Measurements from ENCODE around the gene RNF39.

DNA sequence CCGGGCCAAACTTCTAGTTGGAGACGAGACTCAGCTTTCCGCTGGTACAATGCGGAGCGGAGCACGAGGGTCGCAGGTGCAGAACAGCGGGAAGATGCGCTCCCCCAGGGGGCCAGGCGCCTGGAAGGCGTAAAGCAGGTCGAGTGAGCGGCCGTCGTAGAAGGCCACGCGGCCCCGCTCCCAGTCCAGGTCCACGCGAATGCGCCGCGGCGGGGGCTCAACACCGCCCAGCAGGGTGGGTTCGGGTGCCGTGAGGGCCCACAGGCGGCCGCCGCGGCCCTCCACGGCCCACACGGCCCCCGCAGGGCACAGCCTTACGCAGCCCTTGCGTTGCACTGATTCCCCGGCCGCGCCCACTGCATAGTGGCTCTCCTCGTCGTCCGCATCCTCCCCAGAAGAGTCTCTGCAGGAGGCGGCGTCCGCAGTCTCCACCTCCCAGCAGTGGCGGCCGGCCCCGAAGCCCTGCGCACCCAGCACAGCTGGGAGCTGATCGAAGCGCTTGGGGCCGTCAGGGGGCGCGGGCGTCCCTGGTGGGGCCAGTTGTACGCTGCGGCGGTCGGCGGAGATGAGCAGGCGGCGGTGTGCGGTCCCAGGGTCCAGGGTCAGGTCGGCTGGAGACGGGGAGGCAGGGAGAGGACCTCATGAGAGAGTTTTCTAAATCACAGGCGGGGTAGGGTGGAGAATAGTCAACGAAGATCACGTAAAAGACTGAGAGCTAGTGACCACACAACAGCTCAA is 4.3 kb downstream of the RNF39 start:
- TF ChIP-seq, protein P1, sequence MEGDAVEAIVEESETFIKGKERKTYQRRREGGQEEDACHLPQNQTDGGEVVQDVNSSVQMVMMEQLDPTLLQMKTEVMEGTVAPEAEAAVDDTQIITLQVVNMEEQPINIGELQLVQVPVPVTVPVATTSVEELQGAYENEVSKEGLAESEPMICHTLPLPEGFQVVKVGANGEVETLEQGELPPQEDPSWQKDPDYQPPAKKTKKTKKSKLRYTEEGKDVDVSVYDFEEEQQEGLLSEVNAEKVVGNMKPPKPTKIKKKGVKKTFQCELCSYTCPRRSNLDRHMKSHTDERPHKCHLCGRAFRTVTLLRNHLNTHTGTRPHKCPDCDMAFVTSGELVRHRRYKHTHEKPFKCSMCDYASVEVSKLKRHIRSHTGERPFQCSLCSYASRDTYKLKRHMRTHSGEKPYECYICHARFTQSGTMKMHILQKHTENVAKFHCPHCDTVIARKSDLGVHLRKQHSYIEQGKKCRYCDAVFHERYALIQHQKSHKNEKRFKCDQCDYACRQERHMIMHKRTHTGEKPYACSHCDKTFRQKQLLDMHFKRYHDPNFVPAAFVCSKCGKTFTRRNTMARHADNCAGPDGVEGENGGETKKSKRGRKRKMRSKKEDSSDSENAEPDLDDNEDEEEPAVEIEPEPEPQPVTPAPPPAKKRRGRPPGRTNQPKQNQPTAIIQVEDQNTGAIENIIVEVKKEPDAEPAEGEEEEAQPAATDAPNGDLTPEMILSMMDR (conservative IDR thresholded peaks at IDR 0.05; ENCODE audit: low read length), result no peak
- TF ChIP-seq EZH2phosphoT487 (IDR thresholded peaks at IDR 0.05; ENCODE audit: borderline replicate concordance), result no peak

Data from Loucy (cell line).